HepG2 (cell line): Measurements from ENCODE around the gene PKIG. TPM values are rescaled to one million over a fixed set of nuclear protein-coding genes. Genes with fewer than 3 reads are reported as not detected.
A peak's percentile ranks its signal among the peaks of the same experiment; 100 is the strongest.

Experiments used
- AGO1 ChIP-seq: fragments of 200-400 bp; formaldehyde crosslinking; IDR thresholded peaks from 2 replicates; pipeline ENCODE4 v1.6.1; 2017; ENCODE audit warnings: mild to moderate bottlenecking, low read depth, low read length, moderate library complexity; ENCODE audit not compliant: poor library complexity, severe bottlenecking
- CBX1 ChIP-seq: IDR thresholded peaks from one replicate; pipeline ENCODE4 v1.6.1; 2016; ENCODE audit warnings: antibody characterized with exemption, low read depth
- JUNB ChIP-seq: sonication (generic); formaldehyde crosslinking; IDR thresholded peaks from 2 replicates; pipeline ENCODE4 v1.8.0; 2022; ENCODE audit warnings: missing genetic modification reagents, mild to moderate bottlenecking, borderline replicate concordance
- KDM2A ChIP-seq: sonication (generic); formaldehyde crosslinking; IDR thresholded peaks from 2 replicates; pipeline ENCODE4 v1.4.0; 2020; ENCODE audit warnings: low read depth, missing genetic modification reagents, borderline replicate concordance
- PCBP2 ChIP-seq: fragments of 200-400 bp; formaldehyde crosslinking; optimal IDR thresholded peaks from 2 replicates; pipeline ENCODE3; 2018; ENCODE audit warnings: low read length, low read depth; ENCODE audit not compliant: poor library complexity, severe bottlenecking
- POGZ ChIP-seq: sonication (generic); formaldehyde crosslinking; IDR thresholded peaks from 2 replicates; pipeline ENCODE4 v1.4.0; 2020; ENCODE audit warnings: mild to moderate bottlenecking, missing genetic modification reagents
- RBFOX2 ChIP-seq: fragments of 200-400 bp; formaldehyde crosslinking; IDR thresholded peaks from 2 replicates; pipeline ENCODE4 v1.6.1; 2017; ENCODE audit warnings: low read depth, mild to moderate bottlenecking, low read length
- RXRA ChIP-seq: sonication (generic); formaldehyde crosslinking; IDR thresholded peaks from 2 replicates; pipeline ENCODE4 v1.5.1; 2020; ENCODE audit warnings: missing genetic modification reagents
- SMAD9 ChIP-seq: sonication (generic); formaldehyde crosslinking; IDR thresholded peaks from 2 replicates; pipeline ENCODE4 v1.5.1; 2020; ENCODE audit warnings: mild to moderate bottlenecking, missing genetic modification reagents
- SRSF1 ChIP-seq: fragments of 200-400 bp; formaldehyde crosslinking; optimal IDR thresholded peaks from 2 replicates; pipeline ENCODE3; 2017; ENCODE audit warnings: mild to moderate bottlenecking, low read depth, low read length, moderate library complexity
- TCF7 ChIP-seq: sonication (generic); IDR thresholded peaks from 2 replicates; pipeline ENCODE4 v1.6.1; 2016; ENCODE audit warnings: antibody characterized with exemption, low read depth
- THAP11 ChIP-seq: IDR thresholded peaks from 2 replicates; pipeline ENCODE4 v1.6.1; 2016; ENCODE audit warnings: missing biosample characterization, missing genetic modification reagents
- ZFP90 ChIP-seq: sonication (generic); formaldehyde crosslinking; IDR thresholded peaks from 2 replicates; pipeline ENCODE4 v1.8.0; 2022; ENCODE audit warnings: missing genetic modification reagents, mild to moderate bottlenecking, inconsistent platforms, borderline replicate concordance
- ZKSCAN5 ChIP-seq: sonication (generic); formaldehyde crosslinking; IDR thresholded peaks from 2 replicates; pipeline ENCODE4 v1.5.1; 2020; ENCODE audit warnings: mild to moderate bottlenecking, missing genetic modification reagents
- ZNF101 ChIP-seq: sonication (generic); formaldehyde crosslinking; IDR thresholded peaks from 2 replicates; pipeline ENCODE4 v1.4.0; 2020; ENCODE audit warnings: mild to moderate bottlenecking, low read depth, missing genetic modification reagents, borderline replicate concordance
- ZNF124 ChIP-seq: sonication (generic); formaldehyde crosslinking; IDR thresholded peaks from 2 replicates; pipeline ENCODE4 v1.4.0; 2020; ENCODE audit warnings: missing genetic modification reagents
- ZNF256 ChIP-seq: sonication (generic); formaldehyde crosslinking; conservative IDR thresholded peaks from 2 replicates; pipeline ENCODE4 v1.4.0; 2020; ENCODE audit warnings: missing genetic modification reagents
- ZNF343 ChIP-seq: sonication (generic); formaldehyde crosslinking; IDR thresholded peaks from 2 replicates; pipeline ENCODE4 v1.4.0; 2020; ENCODE audit warnings: mild to moderate bottlenecking, missing genetic modification reagents
- ZNF543 ChIP-seq: sonication (generic); formaldehyde crosslinking; IDR thresholded peaks from 2 replicates; pipeline ENCODE4 v1.4.0; 2020; ENCODE audit warnings: mild to moderate bottlenecking, missing genetic modification reagents
- ZNF546 ChIP-seq: sonication (generic); formaldehyde crosslinking; conservative IDR thresholded peaks from 2 replicates; pipeline ENCODE4 v1.8.1; 2023; ENCODE audit warnings: mild to moderate bottlenecking, missing genetic modification reagents
- ZNF883 ChIP-seq: sonication (generic); formaldehyde crosslinking; IDR thresholded peaks from 2 replicates; pipeline ENCODE4 v1.5.1; 2020; ENCODE audit warnings: mild to moderate bottlenecking, missing genetic modification reagents; ENCODE audit errors: not compliant biosample characterization
- polyA plus RNA-seq, 8 experiments: library from polyadenylated mRNA; depleted of rRNA in 3 of 8; stranded (reverse) in 7 of 8; unstranded in 1 of 8; fragments of >200 nt; fragmentation: Illumina TruSeq in 4 of 8; extraction: Trizol in 4 of 8; gene quantifications; 2 replicates each; pipeline versions ENCODE4 v1.2.1 to v1.2.3, GENCODE V29; 2011 to 2016; ENCODE audit warnings: low read depth in 4 of 8, missing spikeins in 1 of 8, mixed read lengths in 1 of 8; ENCODE audit not compliant: insufficient read depth in 1 of 8
- total RNA-seq, 5 experiments: library from RNA; depleted of rRNA; stranded (reverse); fragments of >200 nt; fragmentation: Illumina TruSeq; extraction: Trizol; gene quantifications; 2 replicates each; pipeline ENCODE4 v1.2.3, GENCODE V29; 2016; ENCODE audit warnings: low read depth in 1 of 5
- TF ChIP-seq, protein P1 (sequence below): sonication (generic); formaldehyde crosslinking; IDR thresholded peaks from 2 replicates; pipeline ENCODE4 v1.8.0; 2022; ENCODE audit warnings: mild to moderate bottlenecking, missing genetic modification reagents, moderate library complexity
- TF ChIP-seq, protein P2 (sequence below): sonication (generic); formaldehyde crosslinking; IDR thresholded peaks from 2 replicates; pipeline ENCODE4 v1.5.1; 2020; ENCODE audit warnings: mild to moderate bottlenecking, missing genetic modification reagents, moderate library complexity
- TF ChIP-seq, protein P3 (sequence below): sonication (generic); formaldehyde crosslinking; IDR thresholded peaks from 2 replicates; pipeline ENCODE4 v1.4.0; 2020; ENCODE audit warnings: missing genetic modification reagents

Gene PKIG
- total and polyA plus RNA-seq, 2 of the 13 experiments (the other 11 are each of a cell fraction or from before 2014, with no cell fraction given) = 30.8 to 44.5 TPM

DNA sequence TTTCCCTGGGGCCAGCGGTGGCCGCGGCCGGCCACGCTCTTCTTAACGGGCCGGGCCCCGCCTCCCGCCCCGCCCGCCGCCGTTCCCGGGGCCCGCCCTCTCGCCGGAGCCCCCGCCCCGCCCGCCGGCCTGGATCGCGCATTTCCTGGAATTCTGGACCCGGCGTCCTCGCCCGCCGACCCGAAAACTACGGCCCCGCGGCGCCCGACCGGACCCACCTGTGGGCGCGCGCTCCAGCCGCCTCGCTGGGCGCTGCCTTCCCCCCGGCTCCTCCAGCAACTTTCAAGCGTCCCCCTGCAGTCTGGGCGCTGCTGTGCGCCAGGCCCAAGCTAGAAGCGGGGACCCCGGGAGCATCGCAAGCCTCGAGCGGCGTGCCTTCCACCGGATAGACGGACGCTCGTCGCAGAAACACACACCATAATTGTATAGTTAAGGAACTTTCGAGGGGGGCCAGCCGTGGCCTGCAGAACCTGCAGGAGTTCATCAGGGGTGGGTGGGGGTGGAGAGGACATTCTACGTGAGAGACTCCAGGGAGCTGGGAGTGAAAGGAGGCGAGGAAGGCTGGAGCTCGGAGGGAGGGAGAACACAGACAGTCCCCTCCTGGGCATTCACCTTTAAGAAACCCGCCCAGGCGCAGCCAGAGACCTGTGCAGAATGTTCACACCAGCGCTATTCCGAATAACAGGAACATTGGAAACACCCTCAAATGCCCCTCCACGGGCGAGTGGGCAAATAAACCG, 69.5 kb downstream of the PKIG start, which contains the start of gene ADA (continued):
- TF ChIP-seq, protein P1, sequence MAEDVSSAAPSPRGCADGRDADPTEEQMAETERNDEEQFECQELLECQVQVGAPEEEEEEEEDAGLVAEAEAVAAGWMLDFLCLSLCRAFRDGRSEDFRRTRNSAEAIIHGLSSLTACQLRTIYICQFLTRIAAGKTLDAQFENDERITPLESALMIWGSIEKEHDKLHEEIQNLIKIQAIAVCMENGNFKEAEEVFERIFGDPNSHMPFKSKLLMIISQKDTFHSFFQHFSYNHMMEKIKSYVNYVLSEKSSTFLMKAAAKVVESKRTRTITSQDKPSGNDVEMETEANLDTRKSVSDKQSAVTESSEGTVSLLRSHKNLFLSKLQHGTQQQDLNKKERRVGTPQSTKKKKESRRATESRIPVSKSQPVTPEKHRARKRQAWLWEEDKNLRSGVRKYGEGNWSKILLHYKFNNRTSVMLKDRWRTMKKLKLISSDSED (CRISPR knock-in tag) = no peak
- TF ChIP-seq ZNF101 (CRISPR knock-in tag) (no peak), SRSF1 (no peak), ZNF256 (CRISPR knock-in tag) (no peak), THAP11 (0 out of 2 replicates have a peak, but pooled peaks have one; percentile 25), KDM2A (CRISPR knock-in tag) (peak; percentile 63; the same call in 1 of the 2 replicates), AGO1 (peak; percentile 12), RBFOX2 (peak; percentile 54), ZNF883 (CRISPR knock-in tag) (peak; percentile 57), RXRA (CRISPR knock-in tag) (0 out of 2 replicates have a peak, but pooled peaks have one; percentile 38), PCBP2 (no peak), ZNF343 (CRISPR knock-in tag) (0 out of 2 replicates have a peak, but pooled peaks have one; percentile 25), ZKSCAN5 (no peak), ZNF543 (CRISPR knock-in tag) (peak; percentile 92), SMAD9 (CRISPR knock-in tag) (peak; percentile 69; the same call in 1 of the 2 replicates), ZFP90 (CRISPR knock-in tag) (peak; percentile 59; the same call in 1 of the 2 replicates), ZNF546 (CRISPR knock-in tag) (peak; percentile 74; the same call in 1 of the 2 replicates), TCF7 (no peak), CBX1 (no peak), JUNB (CRISPR knock-in tag) (no peak), POGZ (no peak), ZNF124 (0 out of 2 replicates have a peak, but pooled peaks have one; percentile 29)
- TF ChIP-seq, protein P2, sequence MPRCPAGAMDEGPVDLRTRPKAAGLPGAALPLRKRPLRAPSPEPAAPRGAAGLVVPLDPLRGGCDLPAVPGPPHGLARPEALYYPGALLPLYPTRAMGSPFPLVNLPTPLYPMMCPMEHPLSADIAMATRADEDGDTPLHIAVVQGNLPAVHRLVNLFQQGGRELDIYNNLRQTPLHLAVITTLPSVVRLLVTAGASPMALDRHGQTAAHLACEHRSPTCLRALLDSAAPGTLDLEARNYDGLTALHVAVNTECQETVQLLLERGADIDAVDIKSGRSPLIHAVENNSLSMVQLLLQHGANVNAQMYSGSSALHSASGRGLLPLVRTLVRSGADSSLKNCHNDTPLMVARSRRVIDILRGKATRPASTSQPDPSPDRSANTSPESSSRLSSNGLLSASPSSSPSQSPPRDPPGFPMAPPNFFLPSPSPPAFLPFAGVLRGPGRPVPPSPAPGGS (CRISPR knock-in tag) = peak; percentile 53
- TF ChIP-seq, protein P3, sequence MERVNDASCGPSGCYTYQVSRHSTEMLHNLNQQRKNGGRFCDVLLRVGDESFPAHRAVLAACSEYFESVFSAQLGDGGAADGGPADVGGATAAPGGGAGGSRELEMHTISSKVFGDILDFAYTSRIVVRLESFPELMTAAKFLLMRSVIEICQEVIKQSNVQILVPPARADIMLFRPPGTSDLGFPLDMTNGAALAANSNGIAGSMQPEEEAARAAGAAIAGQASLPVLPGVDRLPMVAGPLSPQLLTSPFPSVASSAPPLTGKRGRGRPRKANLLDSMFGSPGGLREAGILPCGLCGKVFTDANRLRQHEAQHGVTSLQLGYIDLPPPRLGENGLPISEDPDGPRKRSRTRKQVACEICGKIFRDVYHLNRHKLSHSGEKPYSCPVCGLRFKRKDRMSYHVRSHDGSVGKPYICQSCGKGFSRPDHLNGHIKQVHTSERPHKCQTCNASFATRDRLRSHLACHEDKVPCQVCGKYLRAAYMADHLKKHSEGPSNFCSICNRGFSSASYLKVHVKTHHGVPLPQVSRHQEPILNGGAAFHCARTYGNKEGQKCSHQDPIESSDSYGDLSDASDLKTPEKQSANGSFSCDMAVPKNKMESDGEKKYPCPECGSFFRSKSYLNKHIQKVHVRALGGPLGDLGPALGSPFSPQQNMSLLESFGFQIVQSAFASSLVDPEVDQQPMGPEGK = peak; percentile 54; the same call in 1 of the 2 replicates
